ENCODE measurements around the gene LAS1L.

LAS1L gene

DNA sequence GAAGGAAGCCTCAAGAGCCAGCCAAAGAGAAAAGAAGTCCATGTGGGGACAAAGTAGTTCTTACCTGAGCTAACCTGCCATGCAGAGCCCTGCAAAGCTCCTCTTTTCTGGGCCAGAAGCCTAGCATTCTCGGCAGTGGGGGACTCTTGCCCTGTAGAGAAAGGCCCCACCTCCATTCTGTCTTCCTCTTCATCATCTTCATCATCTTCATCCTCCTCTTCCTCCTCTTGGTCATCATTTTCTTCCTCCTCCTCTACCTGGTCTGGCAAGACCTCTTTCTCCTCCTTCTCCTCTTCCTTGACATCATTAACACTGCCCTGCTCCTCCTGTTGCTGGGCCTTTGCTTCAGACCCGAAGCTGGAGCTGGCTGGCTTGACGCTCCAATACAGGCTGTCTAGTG is 16.7 kb downstream of the LAS1L start:
- H3K4me1 ChIP-seq (ENCODE audit: insufficient read depth, low read length, poor library complexity, severe bottlenecking), result no peaks in the 10 kb centered on the region

GRCh38 chrX:65516756-65517155 is 17.8 kb downstream of the LAS1L start:
- no peaks in the 10 kb centered on the region for H3F3A ChIP-seq (ENCODE audit: low read depth)
- H3K9me3 ChIP-seq (ENCODE audit: insufficient read depth, low read depth, low read length), result no peaks in the 10 kb centered on the region
- no peak overlapping the region for H3K4me3 ChIP-seq (ENCODE audit: low read length, poor library complexity, severe bottlenecking)
- H3K4me2 ChIP-seq (ENCODE audit: low read depth, low read length, poor library complexity, severe bottlenecking), result no peak overlapping the region
- H3K79me2 ChIP-seq (ENCODE audit: insufficient read depth, low read length), result no peaks in the 10 kb centered on the region
- peaks cover 18% of the 10 kb centered on the region; the same call in 1 of the 2 replicates for H3K36me3 ChIP-seq (ENCODE audit: insufficient read depth, low read length)
- H3K4me1 ChIP-seq (ENCODE audit: insufficient read depth, low read length, poor library complexity, severe bottlenecking), result no peaks in the 10 kb centered on the region
- TF ChIP-seq EZH2phosphoT487 (IDR thresholded peaks at IDR 0.05; ENCODE audit: borderline replicate concordance) (no peak), CTCF (conservative IDR thresholded peaks at IDR 0.05; ENCODE audit: low read length) (no peak)
- H2AFZ ChIP-seq (ENCODE audit: low read length), result no peak overlapping the region
- no peaks in the 10 kb centered on the region for H3K27me3 ChIP-seq (ENCODE audit: insufficient read depth, low read length, poor library complexity, severe bottlenecking)
- no peaks in the 10 kb centered on the region for H4K20me1 ChIP-seq (ENCODE audit: insufficient read depth, low read length, poor library complexity, severe bottlenecking)
- H3K9me2 ChIP-seq (replicated peaks; ENCODE audit: low read depth, low read length), result no peaks in the 10 kb centered on the region
- no peak overlapping the region for H3K9ac ChIP-seq (ENCODE audit: low read depth, low read length, poor library complexity, severe bottlenecking)

More for the DNA sequence above, 16.7 kb downstream of the LAS1L start:
- Histone ChIP-seq H2AFZ (ENCODE audit: low read length) (no peak overlapping the region), H3K79me2 (ENCODE audit: insufficient read depth, low read length) (no peaks in the 10 kb centered on the region), H3K27me3 (ENCODE audit: insufficient read depth, low read length, poor library complexity, severe bottlenecking) (no peaks in the 10 kb centered on the region), H3K4me2 (ENCODE audit: low read depth, low read length, poor library complexity, severe bottlenecking) (no peak overlapping the region), H3K9ac (ENCODE audit: low read depth, low read length, poor library complexity, severe bottlenecking) (no peak overlapping the region), H3F3A (ENCODE audit: low read depth) (no peaks in the 10 kb centered on the region), H3K9me2 (replicated peaks; ENCODE audit: low read depth, low read length) (no peaks in the 10 kb centered on the region), H3K4me3 (ENCODE audit: low read length, poor library complexity, severe bottlenecking) (no peak overlapping the region), H3K9me3 (ENCODE audit: insufficient read depth, low read depth, low read length) (no peaks in the 10 kb centered on the region), H4K20me1 (ENCODE audit: insufficient read depth, low read length, poor library complexity, severe bottlenecking) (no peaks in the 10 kb centered on the region), H3K36me3 (ENCODE audit: insufficient read depth, low read length) (peaks cover 29% of the 10 kb centered on the region; the same call in 1 of the 2 replicates)
- no peak for TF ChIP-seq CTCF (conservative IDR thresholded peaks at IDR 0.05; ENCODE audit: low read length)
- TF ChIP-seq EZH2phosphoT487 (IDR thresholded peaks at IDR 0.05; ENCODE audit: borderline replicate concordance), result no peak

- Histone ChIP-seq H3K36me3 (ENCODE audit: insufficient read depth, low read length) (no peaks in the 10 kb centered on the region; the same call in 1 of the 2 replicates), H4K20me1 (ENCODE audit: insufficient read depth, low read length, poor library complexity, severe bottlenecking) (no peaks in the 10 kb centered on the region), H3K27me3 (ENCODE audit: insufficient read depth, low read length, poor library complexity, severe bottlenecking) (no peaks in the 10 kb centered on the region), H3K9me2 (replicated peaks; ENCODE audit: low read depth, low read length) (no peaks in the 10 kb centered on the region), H3K4me3 (ENCODE audit: low read length, poor library complexity, severe bottlenecking) (no peak overlapping the region), H2AFZ (ENCODE audit: low read length) (no peak overlapping the region), H3K79me2 (ENCODE audit: insufficient read depth, low read length) (no peaks in the 10 kb centered on the region), H3K4me1 (ENCODE audit: insufficient read depth, low read length, poor library complexity, severe bottlenecking) (no peaks in the 10 kb centered on the region), H3K9me3 (ENCODE audit: insufficient read depth, low read depth, low read length) (no peaks in the 10 kb centered on the region), H3K9ac (ENCODE audit: low read depth, low read length, poor library complexity, severe bottlenecking) (no peak overlapping the region), H3K4me2 (ENCODE audit: low read depth, low read length, poor library complexity, severe bottlenecking) (no peak overlapping the region), H3F3A (ENCODE audit: low read depth) (no peaks in the 10 kb centered on the region)
- TF ChIP-seq CTCF (conservative IDR thresholded peaks at IDR 0.05; ENCODE audit: low read length) (no peak), EZH2phosphoT487 (IDR thresholded peaks at IDR 0.05; ENCODE audit: borderline replicate concordance) (no peak)
These were observed 21.0 kb downstream of the LAS1L start for GRCh38 chrX:65513610-65514009.

Data from Loucy (cell line).